GM23338 (cell line): Measurements from ENCODE around the gene EID2. TPM values are rescaled to one million over a fixed set of nuclear protein-coding genes. Genes with fewer than 3 reads are reported as not detected.

Source experiments
- ATAC-seq: fragments of 200-7000 bp; cut with Tn5 transposase; 3 replicates; pipeline ENCODE4 v1.9.1; 2020
- DNase-seq: peaks from one replicate; pipeline ENCODE4 v3.0.0-alpha.2; 2015; ENCODE audit warnings: low spot score
- H2AFZ ChIP-seq: fragments of 200-600 bp; sonication (generic); 2 replicates; pipeline ENCODE4 v1.8.0; 2016; ENCODE audit warnings: antibody characterized with exemption, mild to moderate bottlenecking, moderate library complexity
- H3F3A ChIP-seq: fragments of 200-600 bp; sonication (generic); replicated peaks from 2 replicates; pipeline ENCODE4 v1.8.0; 2017; ENCODE audit warnings: antibody characterized with exemption, mixed run types, low read depth
- H3K27ac ChIP-seq: fragments of 200-600 bp; sonication (generic); 2 replicates; pipeline ENCODE4 v1.6.1; 2016; ENCODE audit warnings: low read depth
- H3K27me3 ChIP-seq: fragments of 200-600 bp; sonication (generic); 2 replicates; pipeline ENCODE4 v1.8.0; 2016; ENCODE audit warnings: mild to moderate bottlenecking, mixed run types, moderate library complexity; ENCODE audit not compliant: insufficient read depth
- H3K36me3 ChIP-seq: fragments of 200-600 bp; sonication (generic); 2 replicates; pipeline ENCODE4 v1.8.0; 2016; ENCODE audit warnings: mild to moderate bottlenecking; ENCODE audit not compliant: insufficient read depth
- H3K4me1 ChIP-seq: fragments of 200-600 bp; sonication (generic); 2 replicates; pipeline ENCODE4 v1.8.0; 2016; ENCODE audit warnings: mild to moderate bottlenecking, moderate library complexity; ENCODE audit not compliant: insufficient read depth
- H3K4me2 ChIP-seq: fragments of 200-600 bp; sonication (generic); 2 replicates; pipeline ENCODE4 v1.7.1; 2017; ENCODE audit warnings: mixed run types
- H3K4me3 ChIP-seq: fragments of 200-600 bp; sonication (generic); 2 replicates; pipeline ENCODE4 v1.6.1; 2016; ENCODE audit warnings: mixed run types
- H3K79me2 ChIP-seq: fragments of 200-600 bp; sonication (generic); replicated peaks from 2 replicates; pipeline ENCODE4 v1.8.0; 2017; ENCODE audit warnings: mild to moderate bottlenecking; ENCODE audit not compliant: insufficient read depth
- H3K9me2 ChIP-seq: fragments of 200-600 bp; sonication (generic); 2 replicates; pipeline ENCODE4 v1.8.0; 2017; ENCODE audit not compliant: insufficient read depth
- H4K20me1 ChIP-seq: fragments of 200-600 bp; sonication (generic); replicated peaks from 2 replicates; pipeline ENCODE4 v1.8.0; 2017; ENCODE audit warnings: mild to moderate bottlenecking; ENCODE audit not compliant: insufficient read depth
- H3K27ac Mint-ChIP-seq: 2 replicates; pipeline ENCODE4 v1.8.0; 2020; ENCODE audit warnings: inconsistent platforms, mild to moderate bottlenecking, moderate library complexity, mixed read lengths
- H3K27me3 Mint-ChIP-seq: 3 replicates; pipeline ENCODE4 v1.8.0; 2022; ENCODE audit warnings: low read depth, mild to moderate bottlenecking, moderate library complexity, mixed read lengths, inconsistent platforms; ENCODE audit not compliant: insufficient read depth, poor library complexity
- H3K36me3 Mint-ChIP-seq: 3 replicates; pipeline ENCODE4 v1.8.0; 2021; ENCODE audit warnings: low read depth, mild to moderate bottlenecking, inconsistent platforms, moderate library complexity, mixed read lengths
- H3K4me1 Mint-ChIP-seq: 3 replicates; pipeline ENCODE4 v1.8.0; 2020; ENCODE audit warnings: mild to moderate bottlenecking, inconsistent platforms, mixed read lengths
- H3K4me3 Mint-ChIP-seq: 3 replicates; pipeline ENCODE4 v1.8.0; 2021; ENCODE audit warnings: moderate library complexity, mild to moderate bottlenecking, inconsistent platforms, mixed read lengths
- H3K9me3 Mint-ChIP-seq: 3 replicates; pipeline ENCODE4 v1.8.0; 2020; ENCODE audit warnings: moderate library complexity, mild to moderate bottlenecking, inconsistent platforms, mixed read lengths
- CREB1 ChIP-seq: fragments of 250-450 bp; sonication (Bioruptor Pico); IDR thresholded peaks from 2 replicates; pipeline ENCODE4 v1.5.0; 2020; ENCODE audit warnings: low read depth, mild to moderate bottlenecking, moderate library complexity
- EZH2 ChIP-seq: fragments of 200-600 bp; sonication (generic); IDR thresholded peaks from one replicate; pipeline ENCODE4 v1.8.0; 2017; ENCODE audit warnings: antibody characterized with exemption, mild to moderate bottlenecking, low read depth; ENCODE audit not compliant: unreplicated experiment
- JUNB ChIP-seq: IDR thresholded peaks from one replicate; pipeline ENCODE4 v1.6.1; 2016; ENCODE audit warnings: antibody characterized with exemption; ENCODE audit not compliant: unreplicated experiment
- NANOG ChIP-seq: IDR thresholded peaks from 2 replicates; pipeline ENCODE4 v1.6.1; 2016; ENCODE audit warnings: antibody characterized with exemption, borderline replicate concordance
- POLR2AphosphoS5 ChIP-seq: IDR thresholded peaks from 2 replicates; pipeline ENCODE4 v1.6.1; 2016; ENCODE audit warnings: antibody characterized with exemption, low read depth
- REST ChIP-seq: IDR thresholded peaks from one replicate; pipeline ENCODE4 v1.6.1; 2018; ENCODE audit warnings: antibody characterized with exemption; ENCODE audit not compliant: unreplicated experiment
- STAT1 ChIP-seq: IDR thresholded peaks from one replicate; pipeline ENCODE4 v1.6.1; 2016; ENCODE audit warnings: antibody characterized with exemption; ENCODE audit not compliant: unreplicated experiment
- ZNF331 ChIP-seq: fragments of 250-450 bp; sonication (Bioruptor Pico); IDR thresholded peaks from 2 replicates; pipeline ENCODE4 v1.5.0; 2020; ENCODE audit warnings: low read depth, mild to moderate bottlenecking, moderate library complexity
- ZNF462 ChIP-seq: fragments of 250-450 bp; sonication (Bioruptor Pico); IDR thresholded peaks from 2 replicates; pipeline ENCODE4 v1.5.0; 2020; ENCODE audit warnings: mild to moderate bottlenecking, moderate library complexity
- polyA plus RNA-seq: library from polyadenylated mRNA; unstranded; fragments of >200 nt; fragmentation: Nextera tagmentation; extraction: Ambion mirVana; gene quantifications from 2 replicates; pipeline ENCODE4 v1.2.1, GENCODE V29; 2016
- total RNA-seq: library from RNA; depleted of rRNA; stranded (reverse); fragments of >200 nt; shearing (Covaris generic); gene quantifications from 2 replicates; pipeline ENCODE4 v1.2.3, GENCODE V29; 2014
- TF ChIP-seq, protein P1 (sequence below), 2 experiments: fragments of 200-600 bp in 1 of 2; sonication (generic) in 1 of 2; conservative IDR thresholded peaks; 2 replicates each; pipeline versions ENCODE4 v1.5.1 to v1.6.1; 2016 to 2017; ENCODE audit warnings: antibody characterized with exemption in 2 of 2, low read depth in 2 of 2, mild to moderate bottlenecking in 2 of 2, moderate library complexity in 1 of 2

Gene EID2
- total and polyA plus RNA-seq, 2 experiments from 2014 or later: 24.4 to 25.2 TPM

- no peaks in the 10 kb centered on the region for H4K20me1 ChIP-seq
- Mint-ChIP-seq H3K4me3 (no peak overlapping the region), H3K27ac (no peak overlapping the region), H3K4me1 (no peaks in the 10 kb centered on the region), H3K9me3 (no peaks in the 10 kb centered on the region), H3K36me3 (no peaks in the 10 kb centered on the region), H3K27me3 (peaks cover 6% of the 10 kb centered on the region)
- H3K79me2 ChIP-seq: no peaks in the 10 kb centered on the region
- no peaks in the 10 kb centered on the region for H3F3A ChIP-seq
- no peak overlapping the region for H3K4me2 ChIP-seq
- H3K27me3 ChIP-seq: no peaks in the 10 kb centered on the region
- no peak overlapping the region for H3K4me3 ChIP-seq
- no peaks in the 10 kb centered on the region for H3K36me3 ChIP-seq
- no peak for DNase-seq
- no peak overlapping the region for H3K27ac ChIP-seq
- no peak for ATAC-seq
- H2AFZ ChIP-seq: no peak overlapping the region
- no peaks in the 10 kb centered on the region for H3K4me1 ChIP-seq
- no peak for TF ChIP-seq REST
- TF ChIP-seq JUNB: no peak
- TF ChIP-seq NANOG: no peak
- TF ChIP-seq ZNF331: no peak
- TF ChIP-seq, protein P1, sequence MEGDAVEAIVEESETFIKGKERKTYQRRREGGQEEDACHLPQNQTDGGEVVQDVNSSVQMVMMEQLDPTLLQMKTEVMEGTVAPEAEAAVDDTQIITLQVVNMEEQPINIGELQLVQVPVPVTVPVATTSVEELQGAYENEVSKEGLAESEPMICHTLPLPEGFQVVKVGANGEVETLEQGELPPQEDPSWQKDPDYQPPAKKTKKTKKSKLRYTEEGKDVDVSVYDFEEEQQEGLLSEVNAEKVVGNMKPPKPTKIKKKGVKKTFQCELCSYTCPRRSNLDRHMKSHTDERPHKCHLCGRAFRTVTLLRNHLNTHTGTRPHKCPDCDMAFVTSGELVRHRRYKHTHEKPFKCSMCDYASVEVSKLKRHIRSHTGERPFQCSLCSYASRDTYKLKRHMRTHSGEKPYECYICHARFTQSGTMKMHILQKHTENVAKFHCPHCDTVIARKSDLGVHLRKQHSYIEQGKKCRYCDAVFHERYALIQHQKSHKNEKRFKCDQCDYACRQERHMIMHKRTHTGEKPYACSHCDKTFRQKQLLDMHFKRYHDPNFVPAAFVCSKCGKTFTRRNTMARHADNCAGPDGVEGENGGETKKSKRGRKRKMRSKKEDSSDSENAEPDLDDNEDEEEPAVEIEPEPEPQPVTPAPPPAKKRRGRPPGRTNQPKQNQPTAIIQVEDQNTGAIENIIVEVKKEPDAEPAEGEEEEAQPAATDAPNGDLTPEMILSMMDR (conservative IDR thresholded peaks at IDR 0.05; ENCODE audit: low read depth in 2 of 2): no peak
- TF ChIP-seq STAT1: no peak
- no peak for TF ChIP-seq EZH2
- TF ChIP-seq ZNF462 (CRISPR knock-in tag): no peak
- no peak for TF ChIP-seq CREB1
- TF ChIP-seq POLR2AphosphoS5: no peak
- no peaks in the 10 kb centered on the region; the same call in 1 of the 2 replicates for H3K9me2 ChIP-seq
Measured at GRCh38 chr19:39554701-39555311, 14.8 kb upstream of the EID2 start.
